EL (cell line): ENCODE data around the gene BLTP2.
"Not testable (repeated sequence)": the region's sequence is repeated elsewhere in the genome, so short reads cannot be mapped to it uniquely, and the experiment has no call there.

ENCODE experiments used
- DNase-seq: peaks from one replicate; pipeline ENCODE4 v3.0.0-alpha.2; 2016

Gene BLTP2

DNA sequence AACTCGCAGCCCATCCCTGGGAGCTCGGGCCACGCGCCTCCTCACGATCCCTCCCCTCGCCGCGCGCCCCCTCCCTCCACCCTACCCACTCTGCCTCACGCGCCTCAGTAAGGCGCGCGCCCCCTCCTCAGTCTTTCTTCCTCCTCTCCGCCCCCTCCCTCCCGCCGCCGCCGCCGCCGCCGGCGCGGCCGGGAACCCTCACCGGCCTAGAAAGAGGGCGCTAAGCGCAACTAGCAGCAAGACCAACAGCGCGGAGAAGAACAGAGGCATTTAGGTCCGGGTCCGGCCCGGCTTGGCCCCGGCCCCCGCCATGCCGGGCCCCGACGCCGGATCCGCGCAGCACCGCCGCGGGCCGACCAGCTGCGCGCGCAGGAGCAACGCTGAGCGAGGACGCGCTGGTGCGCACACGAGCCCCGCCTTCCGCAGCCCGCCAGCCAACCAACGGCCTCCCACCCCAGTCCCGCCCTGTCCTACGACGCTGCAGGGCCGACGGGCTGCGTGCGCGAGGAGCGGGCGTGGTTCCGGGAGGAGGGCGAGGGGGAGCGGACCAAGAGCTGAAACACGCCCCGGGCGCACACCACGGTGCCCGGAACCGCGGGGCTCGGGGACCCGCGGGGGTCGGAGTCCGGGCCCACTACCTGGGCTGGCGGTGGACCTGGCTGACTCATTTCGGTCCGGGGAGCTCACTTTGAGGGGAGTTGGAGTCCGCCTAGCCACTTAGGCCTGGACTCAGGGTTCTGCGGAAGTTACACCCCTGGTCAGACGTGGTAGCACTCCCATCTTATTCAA, at the start of gene BLTP2:
Gene BLTP2 (minus strand): TSS at position 372 of the 789 bp plus-strand sequence. CDS start 102 bp downstream, at position 270.
- DNase-seq: peak; percentile 94

DNA sequence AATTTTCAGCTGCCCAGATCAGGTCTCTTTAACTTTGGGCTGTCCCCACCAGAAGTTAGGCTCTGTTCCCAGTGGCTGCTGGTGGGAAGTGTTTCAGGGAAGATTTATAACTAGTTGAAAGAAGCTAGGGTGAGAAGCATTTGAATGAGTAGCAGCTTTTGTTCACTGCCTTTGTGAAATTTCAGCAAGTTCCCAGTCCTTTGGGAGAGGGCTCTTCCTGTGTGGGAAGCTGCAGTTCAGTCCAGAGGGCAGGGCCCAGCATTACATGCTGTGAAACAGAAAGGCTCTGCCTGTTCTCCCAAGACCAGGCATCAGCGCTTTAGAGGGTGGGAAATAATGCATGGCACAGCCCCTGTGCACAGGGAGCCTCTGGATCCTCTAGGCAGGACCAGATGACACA, 48.9 kb upstream of the BLTP2 start:
- DNase-seq: no peak

DNA sequence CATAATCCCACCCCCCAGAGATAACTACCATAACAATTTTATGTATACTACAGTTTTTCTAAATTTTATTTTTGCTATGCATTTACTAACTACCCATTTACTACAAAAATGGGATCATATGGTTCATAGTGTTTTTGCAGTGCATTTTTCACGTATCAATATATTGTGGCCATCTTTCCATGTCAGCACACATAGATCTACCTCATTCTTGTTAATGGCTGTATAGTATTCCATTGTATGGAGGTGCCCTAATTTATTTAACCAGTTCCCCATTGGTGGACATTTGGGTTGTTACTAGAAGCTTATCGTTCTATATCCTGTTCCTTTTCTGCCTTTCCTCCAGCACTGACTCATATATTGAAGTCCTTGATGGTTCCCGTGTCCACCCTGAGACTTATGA, 44.1 kb upstream of the BLTP2 start:
- DNase-seq: no peak

DNA sequence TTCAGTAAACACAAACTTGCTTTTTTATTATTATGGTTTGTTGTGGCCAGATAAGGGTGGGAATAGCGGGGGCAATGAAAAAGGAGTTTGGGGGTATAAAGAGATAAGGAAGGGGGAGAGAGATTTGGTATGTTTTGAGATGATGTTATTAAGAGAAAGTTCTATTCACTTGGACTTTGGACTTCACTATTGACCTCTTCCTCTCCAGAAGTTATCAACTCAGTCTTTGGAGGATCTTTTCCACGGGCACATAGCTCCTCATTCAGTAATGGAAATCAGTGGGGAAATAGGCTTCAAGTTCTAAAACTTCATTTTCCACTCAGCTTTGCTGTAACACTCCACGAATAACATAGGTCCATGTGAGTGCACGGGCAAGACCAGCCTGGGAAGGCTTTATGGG, 43.5 kb upstream of the BLTP2 start:
- no peak for DNase-seq

DNA sequence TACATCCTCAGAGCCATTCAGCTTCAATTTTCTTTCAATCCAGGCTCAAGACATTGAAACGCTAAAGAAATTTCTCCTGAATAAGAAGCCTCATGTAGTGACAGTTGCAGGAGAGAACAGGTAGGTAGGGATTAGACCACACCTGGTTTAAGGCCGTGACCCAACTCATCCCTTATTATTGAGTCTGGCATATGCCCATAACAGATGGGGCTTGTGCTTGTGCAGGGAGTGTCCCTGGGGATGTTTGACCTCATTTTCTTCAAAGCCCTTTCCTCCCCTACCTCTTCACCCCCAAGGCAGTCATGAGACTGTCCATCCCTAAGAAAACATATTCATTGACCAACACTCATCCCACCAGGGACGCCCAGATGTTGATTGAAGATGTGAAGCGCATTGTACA, 41.3 kb upstream of the BLTP2 start:
- no peak for DNase-seq

DNA sequence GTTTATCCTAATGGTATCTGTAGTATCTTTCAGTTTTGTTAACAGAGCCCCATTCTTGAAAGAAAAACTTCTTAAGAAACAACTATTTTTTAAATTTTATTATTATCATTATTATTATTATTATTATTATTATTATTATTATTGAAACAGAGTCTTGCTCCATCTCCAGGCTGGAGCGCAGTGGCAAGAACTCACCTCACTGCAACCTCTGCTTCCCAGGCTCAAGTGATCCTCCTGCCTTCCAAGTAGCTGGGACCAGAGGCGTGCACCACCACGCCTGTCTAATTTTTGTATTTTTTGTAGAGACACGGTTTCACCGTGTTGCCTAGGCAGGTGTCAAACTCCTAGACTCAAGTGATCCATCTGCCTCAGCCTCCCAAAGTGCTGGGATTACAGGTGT, 40.4 kb upstream of the BLTP2 start:
- DNase-seq: no peak

DNA sequence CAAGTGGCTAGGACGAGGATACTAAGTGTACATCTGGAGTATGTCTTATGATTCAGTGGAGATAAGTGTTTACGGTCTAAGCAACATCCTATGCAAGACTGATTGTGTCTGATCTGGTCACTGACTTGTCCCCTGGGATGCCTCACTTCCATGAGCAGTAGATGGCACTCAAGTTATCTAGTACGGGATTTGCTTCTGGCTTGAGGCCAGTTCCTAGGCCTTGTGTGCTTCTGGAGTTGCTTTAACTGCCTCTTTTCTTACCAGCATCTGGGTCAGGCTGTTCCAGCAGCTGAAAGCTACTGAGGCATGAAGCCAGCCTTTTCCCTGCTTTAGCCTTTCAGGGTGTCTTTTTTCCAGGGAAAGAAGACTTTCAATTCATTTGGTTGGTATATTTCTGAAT, 40.0 kb upstream of the BLTP2 start:
- peak; percentile 29 for DNase-seq

DNA sequence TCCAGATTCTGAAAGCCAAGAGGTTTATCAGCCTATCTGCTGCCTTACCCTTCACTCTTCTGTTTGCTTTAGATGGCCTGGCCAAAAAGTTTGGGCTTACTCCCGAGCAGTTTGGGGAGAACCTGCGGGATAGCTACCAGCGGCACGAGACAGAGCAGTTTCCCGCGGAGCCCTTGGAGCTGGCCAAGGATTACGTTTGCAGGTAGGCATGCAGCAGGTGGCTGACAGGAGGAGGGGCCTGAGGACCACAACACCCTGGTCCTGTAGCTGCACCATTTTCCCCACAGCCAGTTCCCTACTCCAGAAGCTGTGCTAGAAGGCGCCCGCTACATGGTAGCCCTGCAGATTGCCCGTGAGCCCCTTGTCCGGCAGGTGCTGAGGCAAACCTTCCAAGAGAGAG, 37.7 kb upstream of the BLTP2 start:
- no peak for DNase-seq

DNA sequence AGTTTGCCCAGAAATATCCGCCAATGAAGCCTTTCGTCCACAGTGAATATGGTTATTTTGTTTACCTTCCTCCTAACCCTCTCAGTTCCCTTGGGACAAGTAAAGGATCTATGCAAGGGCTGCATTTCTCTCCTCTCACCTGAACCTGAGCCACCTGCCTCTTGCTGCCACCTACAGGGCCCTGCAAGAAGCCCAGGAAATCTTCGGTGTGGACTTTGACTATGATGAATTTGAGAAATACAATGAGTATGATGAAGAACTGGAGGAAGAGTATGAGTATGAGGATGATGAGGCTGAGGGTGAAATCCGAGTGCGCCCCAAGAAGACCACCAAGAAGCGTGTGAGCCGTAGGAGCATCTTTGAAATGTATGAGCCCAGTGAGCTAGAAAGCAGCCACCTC, 31.0 kb upstream of the BLTP2 start:
- no peak for DNase-seq

DNA sequence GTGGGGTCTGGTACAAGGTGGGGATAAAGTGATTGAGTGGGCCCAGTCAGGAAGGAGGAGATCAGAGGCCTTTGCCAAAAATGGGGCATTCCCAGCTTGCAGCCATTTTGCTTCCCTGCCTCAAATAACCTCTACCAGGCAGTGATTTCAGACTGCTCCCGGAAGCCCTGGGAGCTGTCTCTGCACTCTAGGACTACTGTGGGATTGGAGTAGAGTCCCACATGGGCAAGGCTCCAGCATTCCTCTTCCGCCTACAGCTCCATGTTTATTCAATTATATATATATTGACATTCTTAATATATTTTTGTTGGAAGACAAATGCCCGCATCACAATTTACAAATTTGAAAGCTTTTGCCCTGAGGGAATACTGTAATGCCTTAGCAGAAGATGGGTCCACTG, 30.5 kb upstream of the BLTP2 start:
- DNase-seq: no peak

DNA sequence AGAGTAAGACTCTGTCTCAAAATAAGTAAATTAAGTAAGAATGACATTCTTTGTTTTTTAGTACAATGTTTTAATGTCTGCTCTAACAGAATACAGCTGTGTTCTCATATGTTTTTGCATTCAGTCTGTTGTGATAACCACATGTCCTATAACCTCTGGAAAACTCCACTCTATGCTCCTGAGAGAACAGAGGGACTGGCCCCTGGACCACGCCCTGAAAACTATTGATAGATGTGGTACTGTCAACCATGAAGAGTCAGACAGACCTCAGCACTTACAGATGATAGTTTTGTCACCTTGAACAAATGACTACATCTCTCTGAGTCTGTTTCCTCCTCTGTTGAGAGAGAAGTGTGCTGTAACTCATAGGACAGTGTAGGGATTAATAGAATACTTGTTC, 25.0 kb upstream of the BLTP2 start:
- DNase-seq: no peak

DNA sequence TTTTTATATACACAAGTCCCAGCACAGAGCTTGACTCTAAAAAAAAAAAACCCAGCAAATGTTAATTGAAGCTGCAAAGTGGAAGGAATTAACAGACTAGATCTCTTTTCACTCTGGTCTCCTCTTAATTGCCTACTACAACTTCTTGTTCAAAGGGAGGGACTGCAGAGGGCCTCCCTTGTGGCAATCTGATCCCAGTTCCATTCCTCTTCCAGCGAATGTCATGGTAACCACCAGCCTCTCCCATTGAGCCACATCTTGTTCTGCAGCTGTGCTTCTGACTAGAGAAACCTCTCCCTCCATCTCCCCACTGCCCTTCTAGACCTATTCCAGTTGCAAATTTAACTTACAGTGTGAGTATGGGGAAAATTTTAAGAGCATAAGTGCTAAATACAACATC, 22.9 kb upstream of the BLTP2 start:
- DNase-seq: no peak

DNA sequence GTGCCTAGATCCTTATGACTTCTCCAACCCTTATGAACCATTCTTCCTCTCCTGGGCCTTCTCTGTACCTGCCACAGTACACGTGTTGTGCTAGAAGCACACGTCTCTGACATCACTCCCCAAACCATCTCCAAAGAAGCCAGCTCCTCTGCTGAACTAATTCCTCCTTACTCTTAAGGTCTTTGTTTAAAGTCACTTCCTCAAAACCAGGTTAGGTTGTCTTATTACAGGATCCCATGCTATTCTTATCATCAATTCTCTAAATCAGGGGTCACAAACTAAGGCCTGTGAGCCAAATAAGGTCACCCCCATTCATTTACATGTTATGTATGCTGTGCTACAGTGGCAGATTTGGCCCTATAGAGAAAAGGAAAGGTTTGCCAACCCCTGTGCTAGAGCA, 21.0 kb upstream of the BLTP2 start:
- DNase-seq: no peak

DNA sequence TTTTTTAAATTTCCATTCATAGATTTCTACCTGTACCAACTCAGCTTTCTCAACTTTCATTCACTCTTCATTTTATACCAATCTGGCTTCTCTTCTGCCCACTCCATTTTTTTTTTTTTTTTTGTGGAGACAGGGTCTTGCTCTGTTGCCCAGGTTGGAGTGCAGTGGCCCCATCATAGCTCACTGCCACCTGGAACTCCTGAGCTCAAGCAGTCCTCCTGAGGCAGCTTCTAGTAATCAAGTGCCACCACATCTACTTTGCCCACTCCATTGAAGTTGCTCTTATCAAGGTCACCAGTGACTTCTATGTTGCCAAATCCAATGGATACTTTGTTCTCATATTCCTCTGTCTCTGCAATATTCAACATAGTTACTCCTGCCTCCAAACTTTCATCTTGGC, 18.8 kb upstream of the BLTP2 start:
- DNase-seq: no peak

DNA sequence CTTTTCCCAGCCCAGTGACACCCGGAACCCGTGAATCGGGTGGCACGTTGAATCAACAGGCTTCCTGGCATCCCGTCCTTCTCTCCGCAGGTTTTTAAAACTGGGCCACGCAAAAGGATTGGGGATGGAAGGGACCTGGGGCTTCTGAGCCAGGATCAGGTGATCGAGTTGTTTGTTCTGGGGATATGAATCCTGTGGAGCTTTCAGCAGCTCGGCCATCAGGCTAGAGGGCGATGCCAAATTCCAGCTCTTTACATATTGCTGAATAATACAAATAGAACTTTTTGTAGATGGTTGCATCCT, 17.5 kb upstream of the BLTP2 start:
- no peak for DNase-seq

DNA sequence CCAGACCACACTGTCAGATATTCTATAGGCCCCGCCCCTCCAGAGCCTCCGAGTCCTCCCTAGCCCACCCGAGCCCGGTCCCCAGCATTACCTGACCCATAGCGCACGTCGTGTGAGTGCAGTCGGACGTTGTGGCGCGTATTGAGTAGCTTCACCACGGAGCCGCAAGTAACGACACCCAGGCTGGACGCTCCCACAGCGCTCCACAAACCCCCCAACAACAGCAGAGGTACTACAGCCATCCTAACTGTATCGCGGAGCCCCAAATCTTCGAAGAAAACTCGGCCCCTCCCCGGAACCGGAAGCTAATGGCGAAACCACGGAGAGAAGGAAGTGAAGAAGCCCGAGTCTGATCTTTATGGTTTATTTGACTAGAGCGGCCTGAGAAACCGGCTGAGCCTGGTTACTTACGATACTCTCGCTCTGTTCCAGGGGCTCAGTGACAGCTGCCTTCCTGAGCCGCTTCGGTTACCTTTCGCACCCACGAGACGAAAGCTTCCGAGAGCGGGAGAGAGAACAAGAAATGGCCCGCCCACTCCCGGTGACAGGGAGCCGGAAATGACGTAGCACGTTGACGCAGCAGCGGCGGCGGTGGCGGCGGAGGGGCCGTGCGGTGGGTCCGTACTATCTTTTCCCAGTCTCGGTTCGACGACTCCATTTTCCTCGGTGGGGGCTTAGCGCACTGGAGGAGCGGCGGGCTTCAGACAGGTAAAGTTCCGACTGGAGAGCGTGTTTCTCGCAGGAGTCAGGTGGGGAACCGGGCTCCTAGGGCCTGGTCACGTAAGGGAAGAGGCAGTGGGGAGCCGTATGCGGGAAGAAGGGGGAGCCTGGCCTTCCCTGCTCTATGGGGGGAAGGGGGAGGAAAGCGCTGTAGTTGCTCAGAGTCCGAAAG, 16.9 kb upstream of the BLTP2 start, which contains the start of the genes SDF2 and SUPT6H:
Gene SDF2 (minus strand): TSS at position 272 of the 892 bp plus-strand sequence. CDS start 30 bp downstream, at position 242.
Gene SUPT6H (plus strand): TSS at position 571 of the 892 bp plus-strand sequence. CDS start 11,197 bp downstream, outside the sequence.
- peak; percentile 89 for DNase-seq

DNA sequence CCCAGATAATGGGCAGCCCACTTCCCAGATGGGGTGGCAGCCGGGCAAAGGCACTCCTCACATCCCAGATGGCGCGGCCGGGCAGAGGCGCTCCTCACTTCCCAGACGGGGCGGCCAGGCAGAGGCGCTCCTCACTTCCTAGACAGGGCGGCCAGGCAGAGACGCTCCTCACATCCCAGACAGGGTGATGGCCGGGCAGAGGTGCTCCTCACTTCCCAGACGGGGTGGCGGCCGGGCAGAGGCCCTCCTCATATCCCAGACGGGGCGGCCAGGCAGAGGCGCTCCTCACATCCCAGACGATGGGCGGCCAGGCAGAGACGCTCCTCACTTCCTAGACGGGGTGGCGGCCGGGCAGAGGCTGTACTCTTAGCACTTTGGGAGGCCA, 14.5 kb upstream of the BLTP2 start:
- not testable (repeated sequence) for DNase-seq

DNA sequence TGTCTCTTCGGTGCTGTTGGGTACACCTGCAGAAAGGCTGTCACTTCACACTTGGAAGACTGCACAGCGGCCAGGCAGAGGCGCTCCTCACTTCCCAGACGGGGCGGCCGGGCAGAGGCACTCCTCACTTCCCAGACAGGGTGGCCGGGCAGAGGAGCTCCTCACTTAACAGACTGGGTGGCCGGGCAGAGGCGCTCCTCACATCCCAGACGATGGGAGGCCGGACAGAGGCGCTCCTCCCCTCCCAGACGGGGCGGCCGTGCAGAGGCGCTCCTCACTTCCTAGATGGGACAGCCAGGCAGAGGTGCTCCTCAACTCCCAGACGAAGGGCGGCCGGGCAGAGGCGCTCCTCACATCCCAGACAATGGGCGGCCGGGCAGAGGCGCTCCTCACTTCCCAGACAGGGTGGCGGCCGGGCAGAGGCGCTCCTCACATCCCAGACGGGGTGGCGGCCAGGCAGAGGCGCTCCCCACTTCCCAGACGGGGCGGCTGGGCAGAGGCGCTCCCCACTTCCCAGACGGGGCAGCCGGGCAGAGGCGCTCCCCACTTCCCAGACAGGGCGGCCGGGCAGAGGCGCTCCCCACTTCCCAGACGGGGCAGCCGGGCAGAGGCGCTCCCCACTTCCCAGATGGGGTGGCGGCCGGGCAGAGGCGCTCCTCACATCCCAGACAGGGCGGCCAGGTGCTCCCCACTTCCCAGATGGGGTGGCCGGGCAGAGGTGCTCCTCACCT, 14.0 kb upstream of the BLTP2 start:
- DNase-seq: not testable (repeated sequence)

DNA sequence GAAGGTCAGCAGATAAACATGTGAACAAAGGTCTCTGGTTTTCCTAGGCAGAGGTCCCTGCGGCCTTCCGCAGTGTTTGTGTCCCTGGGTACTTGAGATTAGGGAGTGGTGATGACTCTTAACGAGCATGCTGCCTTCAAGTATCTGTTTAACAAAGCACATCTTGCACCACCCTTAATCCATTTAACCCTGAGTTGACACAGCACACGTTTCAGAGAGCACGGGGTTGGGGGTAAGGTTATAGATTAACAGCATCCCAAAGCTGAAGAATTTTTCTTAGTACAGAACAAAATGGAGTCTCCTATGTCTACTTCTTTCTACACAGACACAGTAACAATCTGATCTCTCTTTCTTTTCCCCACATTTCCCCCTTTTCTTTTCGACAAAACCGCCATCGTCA, 13.4 kb upstream of the BLTP2 start:
- DNase-seq: not testable (repeated sequence)

DNA sequence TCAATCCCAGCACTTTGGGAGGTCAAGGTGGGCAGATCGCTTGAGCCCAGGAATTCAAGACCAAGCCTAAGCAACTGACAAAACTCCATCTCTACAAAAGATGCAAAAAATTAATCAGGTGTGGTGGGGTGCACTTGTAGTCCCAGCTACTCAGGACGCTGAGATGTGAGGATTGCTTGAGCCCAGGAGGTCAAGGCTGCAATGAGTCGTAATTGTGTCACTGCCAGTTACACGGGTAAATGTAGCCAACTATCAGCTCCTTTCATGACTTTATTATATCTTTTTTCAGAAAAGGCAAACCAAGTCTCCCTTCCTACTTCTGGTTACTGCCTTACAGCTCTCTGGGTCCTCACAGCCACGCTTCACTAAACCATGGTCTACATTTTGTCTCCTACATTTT, 12.8 kb upstream of the BLTP2 start:
- peak; percentile 64 for DNase-seq

DNA sequence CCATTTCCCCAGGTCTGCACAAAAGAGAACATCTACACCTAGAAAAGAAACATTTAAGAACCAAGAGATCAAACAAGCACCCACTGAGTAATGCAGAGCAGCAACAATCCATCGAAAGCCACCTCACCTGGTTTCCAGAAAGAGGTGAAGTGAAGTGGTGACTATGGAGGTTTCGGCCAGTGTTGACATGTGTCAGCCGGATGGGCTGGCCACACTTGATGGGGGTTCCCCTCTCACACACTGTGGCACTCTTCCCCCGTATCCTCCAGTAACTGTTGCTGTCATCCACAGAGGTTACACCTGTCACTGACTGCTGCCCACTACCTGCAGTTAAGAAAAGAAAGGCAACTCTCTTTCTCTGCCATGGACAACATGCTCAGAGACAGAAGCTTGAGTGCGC, 10.2 kb upstream of the BLTP2 start:
- DNase-seq: no peak

DNA sequence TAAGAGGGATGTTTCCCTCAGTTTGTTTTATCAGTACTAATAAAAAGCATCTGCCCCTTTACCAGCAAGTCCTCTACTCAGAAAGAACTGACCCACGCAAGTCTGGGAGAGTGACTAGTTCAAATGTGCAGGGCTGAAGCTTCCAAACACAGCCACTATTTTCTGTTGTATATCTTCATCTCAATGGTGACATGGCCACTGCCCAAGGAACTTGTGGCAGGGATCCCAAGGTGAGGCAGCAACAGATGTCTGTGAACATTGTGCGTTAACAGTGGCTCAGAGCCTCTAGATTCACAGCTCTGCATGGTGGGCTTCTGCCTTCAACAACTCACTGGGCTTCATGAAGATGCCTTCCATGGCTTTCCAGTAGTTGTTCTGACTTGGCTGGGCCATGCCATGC, 3.7 kb upstream of the BLTP2 start:
- no peak for DNase-seq

DNA sequence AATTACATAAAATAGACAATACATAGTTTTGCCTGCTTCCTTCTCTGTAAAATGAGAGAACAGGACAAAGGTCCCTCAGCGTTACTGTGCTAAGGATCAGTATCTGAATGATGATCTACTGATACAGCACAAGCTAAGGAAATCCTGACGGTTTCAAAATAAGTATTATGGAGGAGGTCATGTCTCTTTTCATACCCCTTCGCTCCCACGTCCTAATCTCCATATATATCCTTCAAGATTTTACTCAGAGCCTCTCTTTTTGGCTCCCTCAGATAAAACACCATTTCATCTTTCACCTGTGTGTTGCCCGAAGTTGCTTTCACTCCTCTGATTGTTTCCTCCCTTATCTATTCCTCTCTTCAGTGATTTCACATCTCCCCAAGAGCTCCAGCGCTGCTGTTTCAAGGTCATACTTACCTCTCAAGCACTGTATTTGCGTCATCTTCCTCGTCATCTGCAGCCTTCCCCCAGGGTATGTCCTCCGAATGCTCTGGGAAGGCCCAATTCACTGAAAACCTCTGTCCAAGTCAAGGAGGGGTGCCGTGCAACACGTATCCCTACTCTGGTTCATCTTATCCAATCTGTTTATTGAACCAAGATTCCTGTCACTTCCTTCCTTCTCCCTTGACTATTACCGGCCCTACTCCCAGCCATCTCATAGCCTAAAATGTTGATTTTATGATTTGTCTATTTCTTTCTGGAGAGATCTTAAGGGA, 1.2 kb upstream of the BLTP2 start:
- DNase-seq: no peak
